Kidney tubule cell (primary cell): ENCODE data around the gene ZNF454.

Experiments used
- DNase-seq: peaks from one replicate; pipeline ENCODE4 v3.0.0-alpha.2; 2018; ENCODE audit warnings: low spot score

Gene ZNF454

DNA sequence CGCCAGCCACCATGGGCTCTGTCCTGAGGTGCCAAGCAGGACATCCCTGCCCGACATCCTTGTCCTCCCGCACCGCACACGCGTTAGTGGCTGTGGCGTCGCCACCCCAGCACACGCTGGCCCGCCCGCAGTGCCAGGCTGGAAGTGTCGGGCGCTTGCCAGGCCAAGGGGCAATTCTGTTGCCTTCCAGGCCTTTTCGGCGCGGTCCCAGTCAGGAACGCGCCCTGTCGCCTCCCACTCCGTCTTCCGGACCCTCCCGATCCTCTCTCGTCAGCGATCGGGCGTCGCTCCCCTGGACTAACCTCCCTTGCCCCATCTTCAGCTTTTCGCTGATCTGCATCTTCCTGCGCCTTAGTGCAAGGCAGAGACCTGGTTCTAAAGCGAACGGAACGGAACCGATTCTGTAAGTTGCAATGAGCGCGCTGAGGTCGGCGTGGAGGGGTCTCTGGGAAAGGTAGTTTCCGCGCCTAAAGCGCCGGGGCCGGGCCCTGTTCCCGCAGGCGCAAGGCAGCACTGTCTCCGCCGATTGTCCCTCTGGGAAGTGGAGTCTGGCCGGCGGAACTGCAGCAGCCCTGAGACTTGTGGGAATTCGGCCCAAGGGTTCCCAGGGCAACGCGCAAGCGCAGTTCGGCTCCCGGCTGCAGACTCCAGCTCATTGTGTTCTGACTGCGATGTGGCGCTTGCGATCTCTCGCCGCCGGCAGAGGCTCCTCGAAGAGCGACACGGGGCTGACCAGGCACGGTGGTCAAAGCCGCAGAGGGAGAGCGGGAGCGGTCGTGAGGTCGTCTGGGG, at the start of gene ZNF454:
Gene ZNF454 (plus strand): TSS at position 630 of the 792 bp plus-strand sequence. CDS start 1,594 bp downstream, outside the sequence.
- peak; percentile 87 for DNase-seq

DNA sequence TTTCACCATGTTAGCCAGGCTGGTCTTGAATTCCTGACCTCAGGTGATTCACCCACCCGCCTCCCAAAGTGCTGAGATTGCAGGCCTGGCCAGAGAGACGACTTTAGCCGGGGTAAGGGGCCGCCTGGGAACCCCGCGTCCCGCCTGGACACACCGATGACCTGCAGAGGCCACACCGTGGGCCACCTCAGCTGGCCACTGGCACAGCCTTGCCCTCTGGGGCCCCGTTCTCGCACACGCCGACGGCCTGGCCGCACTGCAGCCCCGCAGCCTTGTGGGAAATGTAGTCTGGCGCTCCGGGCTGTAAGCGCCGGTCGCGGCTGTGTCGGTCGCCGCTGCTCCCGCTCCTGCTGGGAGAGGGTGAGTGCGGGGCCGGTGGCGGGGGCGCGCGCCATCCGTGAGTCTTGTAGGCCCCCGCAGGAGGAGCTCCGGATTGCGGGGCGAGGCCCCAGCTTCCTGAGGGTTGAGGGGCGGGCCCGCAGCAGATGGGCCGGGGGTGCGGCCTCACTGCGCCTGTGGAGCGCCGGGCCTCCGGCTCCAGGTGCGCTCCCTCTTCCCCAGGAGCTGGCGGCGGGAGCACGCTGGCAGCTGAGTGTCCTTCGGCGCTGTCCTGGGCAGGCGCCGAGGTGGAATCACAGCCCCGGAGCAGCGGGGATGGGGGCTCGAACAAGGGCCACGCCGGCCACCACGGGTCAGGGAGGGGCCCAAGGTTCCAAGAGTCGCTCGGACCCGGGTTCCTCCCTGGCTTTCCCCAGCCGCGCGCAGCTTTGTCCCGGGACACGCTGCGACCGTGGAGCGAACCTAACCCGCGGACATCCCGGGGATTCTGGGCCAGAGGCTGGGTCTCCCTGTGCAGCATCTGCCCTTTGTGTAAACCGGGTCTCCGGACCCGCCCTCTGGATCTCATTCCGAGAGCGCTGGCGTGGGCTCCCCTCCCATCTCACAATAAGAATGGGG, 45.1 kb upstream of the ZNF454 start, which contains the start of gene ZFP2:
Gene ZFP2 (plus strand): TSS at position 299 of the 957 bp plus-strand sequence. CDS start 35,401 bp downstream, outside the sequence.
- peak; percentile 69 for DNase-seq

DNA sequence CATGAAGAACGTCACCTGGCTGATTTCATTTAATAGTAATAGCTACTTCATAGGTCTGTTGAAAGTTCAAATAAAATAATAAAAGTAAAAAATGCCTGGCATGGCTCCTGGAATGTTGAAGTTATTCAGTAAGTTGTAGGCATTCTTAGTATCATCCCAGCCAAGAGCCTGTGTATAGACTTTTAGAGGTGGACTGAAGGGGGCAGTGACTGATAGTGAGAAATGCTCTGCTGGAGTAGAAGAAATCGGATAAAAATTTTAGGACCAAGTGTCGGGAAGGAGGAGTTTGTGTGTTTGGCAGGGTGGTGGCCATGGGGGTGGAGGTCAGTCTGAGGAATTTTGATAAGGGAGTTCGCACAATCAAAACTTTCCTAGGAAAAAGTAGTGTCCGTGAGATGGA, 41.7 kb upstream of the ZNF454 start:
- no peak for DNase-seq

DNA sequence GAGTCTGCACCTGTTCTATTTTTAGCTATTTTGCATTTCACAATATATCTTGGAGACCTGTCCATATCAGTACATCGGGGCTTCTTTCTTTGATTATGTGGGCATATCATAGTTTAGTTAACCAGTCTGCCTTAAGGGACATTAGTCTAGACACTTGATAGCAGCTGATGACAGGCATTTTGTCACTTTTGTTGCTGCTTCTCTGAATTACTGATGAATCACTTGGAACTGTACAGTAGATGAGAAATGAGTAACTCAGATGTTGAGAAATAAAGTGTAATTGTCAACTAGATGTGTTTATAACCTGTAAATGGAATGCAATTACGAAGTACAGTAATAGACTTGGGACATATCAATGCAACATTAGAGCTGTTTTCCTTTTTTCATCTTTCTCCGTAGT, 38.1 kb upstream of the ZNF454 start:
- DNase-seq: peak; percentile 33

DNA sequence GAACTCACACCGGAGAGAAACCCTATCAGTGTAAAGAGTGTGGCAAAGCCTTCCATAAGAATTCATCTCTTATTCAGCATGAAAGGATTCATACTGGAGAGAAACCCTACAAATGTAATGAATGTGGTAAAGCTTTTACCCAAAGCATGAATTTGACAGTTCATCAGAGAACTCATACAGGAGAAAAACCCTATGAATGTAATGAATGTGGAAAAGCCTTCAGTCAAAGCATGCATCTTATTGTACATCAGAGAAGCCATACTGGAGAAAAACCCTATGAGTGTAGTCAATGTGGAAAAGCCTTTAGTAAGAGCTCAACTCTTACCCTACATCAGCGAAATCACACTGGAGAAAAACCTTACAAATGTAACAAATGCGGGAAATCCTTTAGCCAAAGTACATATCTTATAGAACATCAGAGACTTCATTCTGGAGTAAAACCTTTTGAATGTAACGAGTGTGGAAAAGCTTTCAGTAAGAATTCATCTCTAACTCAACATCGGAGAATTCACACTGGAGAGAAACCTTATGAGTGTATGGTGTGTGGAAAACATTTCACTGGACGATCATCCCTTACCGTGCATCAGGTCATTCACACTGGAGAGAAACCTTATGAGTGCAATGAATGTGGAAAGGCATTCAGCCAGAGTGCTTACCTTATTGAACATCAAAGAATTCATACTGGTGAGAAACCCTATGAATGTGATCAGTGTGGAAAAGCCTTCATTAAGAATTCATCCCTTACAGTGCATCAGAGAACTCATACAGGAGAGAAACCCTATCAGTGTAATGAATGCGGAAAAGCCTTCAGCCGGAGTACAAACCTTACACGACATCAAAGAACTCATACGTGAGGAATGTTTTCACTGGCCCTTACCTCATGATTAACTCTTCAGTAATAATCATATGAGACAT, 8.9 kb upstream of the ZNF454 start:
- no peak for DNase-seq

DNA sequence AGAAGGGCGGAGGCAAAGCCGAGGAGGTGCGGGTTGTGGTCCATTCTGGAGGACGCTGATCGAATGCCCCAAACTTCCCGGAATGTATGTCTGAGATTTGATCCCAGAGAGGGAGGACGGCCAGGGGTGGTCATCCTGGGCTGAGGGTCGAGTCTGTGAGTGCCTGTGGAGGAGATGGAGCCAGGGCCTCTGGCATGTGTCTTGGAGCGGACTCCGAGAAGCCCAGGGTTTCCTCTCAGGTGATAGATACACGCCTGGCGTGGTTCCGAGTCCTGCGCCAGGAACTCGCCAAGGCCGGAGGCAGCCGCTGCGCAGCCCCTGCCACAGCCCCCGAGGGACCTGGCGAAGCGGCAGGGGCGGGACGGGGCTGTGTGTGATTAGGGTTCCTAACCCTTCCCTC, 363 bp downstream of the ZNF454 start:
- no peak for DNase-seq

DNA sequence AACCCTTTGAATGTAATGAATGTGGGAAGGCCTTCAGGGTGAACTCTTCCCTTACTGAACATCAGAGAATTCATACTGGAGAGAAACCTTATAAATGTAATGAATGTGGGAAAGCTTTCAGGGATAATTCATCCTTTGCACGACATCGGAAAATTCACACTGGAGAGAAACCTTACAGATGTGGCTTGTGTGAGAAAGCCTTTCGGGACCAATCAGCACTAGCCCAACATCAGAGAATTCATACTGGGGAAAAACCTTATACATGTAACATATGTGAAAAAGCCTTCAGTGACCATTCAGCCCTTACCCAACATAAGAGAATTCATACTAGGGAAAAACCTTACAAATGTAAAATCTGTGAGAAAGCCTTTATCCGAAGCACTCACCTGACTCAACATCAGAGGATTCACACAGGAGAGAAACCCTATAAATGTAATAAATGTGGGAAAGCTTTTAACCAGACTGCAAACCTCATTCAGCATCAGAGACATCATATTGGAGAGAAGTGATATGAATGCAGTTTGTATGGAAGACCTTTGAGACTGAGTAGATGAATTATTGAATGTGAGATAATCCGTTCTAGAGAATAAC, 24.6 kb downstream of the ZNF454 start:
- no peak for DNase-seq

DNA sequence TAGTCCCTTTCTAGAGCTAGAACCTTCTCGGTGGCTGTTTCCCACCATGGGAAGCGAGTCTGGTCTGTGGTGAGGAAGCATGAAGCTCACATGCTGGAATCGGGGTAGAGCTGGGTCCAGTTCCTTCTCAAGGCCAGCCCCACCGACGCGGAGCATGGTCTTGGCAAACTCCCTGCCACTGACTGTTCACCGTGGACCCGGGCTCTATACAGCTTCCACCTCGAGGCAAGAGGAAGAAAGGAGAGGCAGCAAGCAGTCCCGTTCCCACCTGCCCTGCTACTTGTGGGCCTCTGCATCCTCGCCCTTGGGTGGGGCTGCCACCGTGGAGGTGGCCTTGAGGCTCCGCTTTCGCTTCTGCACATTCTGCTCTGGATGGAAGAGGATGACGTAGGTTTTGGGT, 40.4 kb downstream of the ZNF454 start:
- no peak for DNase-seq

DNA sequence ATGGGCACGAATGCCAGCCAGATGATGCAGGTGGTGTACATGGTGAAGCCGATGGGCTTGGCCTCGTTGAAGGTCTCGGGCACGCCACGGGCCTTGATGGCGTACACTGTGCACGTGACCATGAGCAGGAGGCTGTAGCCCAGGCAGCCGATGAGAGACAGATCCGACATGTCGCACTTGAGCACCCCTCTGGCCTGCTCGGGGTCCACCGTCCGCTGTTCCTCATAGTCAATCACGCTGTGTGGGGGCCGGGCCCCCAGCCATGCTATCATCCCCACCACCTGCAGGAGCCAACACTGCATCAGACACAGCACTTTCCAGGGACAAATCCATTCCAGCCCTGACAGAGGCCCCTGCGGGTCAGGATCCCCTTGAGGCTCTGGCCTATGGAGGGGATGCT, 41.9 kb downstream of the ZNF454 start:
- DNase-seq: no peak

DNA sequence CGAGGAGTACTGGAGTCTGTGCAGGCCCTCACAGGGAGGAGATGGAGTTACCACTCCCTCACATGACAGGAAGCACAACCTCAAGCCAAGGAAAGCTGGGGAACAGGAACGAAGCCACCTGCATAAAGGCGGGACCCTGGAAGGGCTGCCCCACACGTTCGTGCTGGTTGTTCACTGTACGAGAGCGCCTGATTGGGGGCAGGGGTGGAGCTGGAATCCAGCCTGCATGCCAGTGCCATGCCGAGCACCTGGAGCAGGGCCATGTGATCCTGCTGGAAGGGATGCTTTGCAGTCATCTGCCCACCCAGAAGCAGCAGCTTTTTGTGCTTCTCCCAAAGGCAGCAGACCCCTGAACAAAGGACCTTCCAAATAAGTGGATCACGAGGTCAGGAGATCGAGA, 42.7 kb downstream of the ZNF454 start:
- DNase-seq: no peak

DNA sequence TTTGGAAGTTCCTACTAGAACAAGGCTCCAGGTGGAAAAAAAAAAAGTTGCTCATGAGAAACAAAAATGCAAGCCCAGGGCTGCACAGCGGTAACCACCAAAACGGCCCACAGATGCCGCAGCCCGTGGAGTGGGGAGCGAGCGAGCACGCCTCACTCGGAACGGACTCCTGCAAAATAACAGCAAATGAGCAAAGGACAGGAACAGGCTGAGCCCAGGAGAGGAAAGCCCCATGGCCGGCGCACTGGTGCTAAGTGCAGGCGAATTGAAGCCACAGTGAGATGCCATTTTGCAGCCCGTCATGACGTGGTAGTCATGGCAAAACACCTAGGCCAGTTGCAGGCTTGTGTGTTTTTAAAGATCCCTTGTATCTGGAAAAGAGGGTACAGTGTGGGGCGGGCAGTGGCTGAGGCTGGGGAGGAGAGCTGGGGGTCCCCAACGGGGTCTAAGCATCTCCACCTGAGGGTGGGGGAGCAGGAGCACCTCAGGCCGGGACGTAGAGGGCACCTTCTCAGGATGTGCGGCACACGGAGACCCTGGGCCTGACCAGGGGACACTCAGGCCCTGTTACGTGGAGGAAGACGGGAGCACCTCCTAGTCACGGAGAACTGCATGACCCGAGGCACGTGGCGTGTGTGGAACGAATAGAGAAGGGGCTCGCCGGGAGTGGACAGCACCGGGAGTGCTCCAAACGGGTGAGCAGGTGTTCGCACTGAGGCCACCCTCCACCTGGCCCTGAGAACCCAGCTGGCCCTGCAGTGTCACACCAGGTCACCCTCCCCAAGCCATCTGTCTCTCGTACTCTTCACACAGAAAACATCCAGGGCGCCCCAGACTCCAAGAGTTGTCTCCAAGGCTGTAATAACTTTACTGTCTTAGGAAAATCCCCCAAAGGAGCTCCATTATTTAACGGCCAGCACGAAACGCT, 43.4 kb downstream of the ZNF454 start:
- no peak for DNase-seq

DNA sequence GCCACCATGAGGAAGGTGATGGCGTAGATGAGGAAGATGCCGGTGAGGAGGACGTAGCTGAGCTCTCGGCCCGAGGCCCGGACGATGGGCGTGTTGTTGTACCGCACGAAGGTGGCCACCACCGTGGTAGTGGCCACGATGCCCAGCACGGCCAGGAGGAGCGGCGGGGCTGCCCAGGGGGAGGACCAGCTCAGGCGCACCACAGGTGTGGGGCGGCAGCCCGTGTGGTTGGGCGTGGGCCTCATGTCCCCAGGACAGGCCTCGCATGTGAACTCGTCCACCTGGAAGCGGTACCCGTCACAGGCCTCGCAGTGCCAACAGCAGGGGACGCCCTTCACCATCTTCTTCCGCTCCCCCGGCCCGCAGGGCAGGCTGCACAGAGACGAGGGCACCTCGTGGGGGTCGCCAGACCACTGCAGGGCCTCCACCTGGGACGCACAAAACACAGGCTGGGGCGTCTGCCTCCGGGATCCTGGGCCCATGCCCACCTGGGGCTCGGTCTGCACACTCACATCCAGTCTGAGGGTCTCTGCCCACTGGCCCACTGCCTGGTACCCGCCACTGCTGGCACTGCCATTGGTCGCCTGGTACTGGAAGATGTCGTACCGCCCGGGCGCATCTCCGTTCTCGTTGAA, 45.4 kb downstream of the ZNF454 start:
- no peak for DNase-seq

DNA sequence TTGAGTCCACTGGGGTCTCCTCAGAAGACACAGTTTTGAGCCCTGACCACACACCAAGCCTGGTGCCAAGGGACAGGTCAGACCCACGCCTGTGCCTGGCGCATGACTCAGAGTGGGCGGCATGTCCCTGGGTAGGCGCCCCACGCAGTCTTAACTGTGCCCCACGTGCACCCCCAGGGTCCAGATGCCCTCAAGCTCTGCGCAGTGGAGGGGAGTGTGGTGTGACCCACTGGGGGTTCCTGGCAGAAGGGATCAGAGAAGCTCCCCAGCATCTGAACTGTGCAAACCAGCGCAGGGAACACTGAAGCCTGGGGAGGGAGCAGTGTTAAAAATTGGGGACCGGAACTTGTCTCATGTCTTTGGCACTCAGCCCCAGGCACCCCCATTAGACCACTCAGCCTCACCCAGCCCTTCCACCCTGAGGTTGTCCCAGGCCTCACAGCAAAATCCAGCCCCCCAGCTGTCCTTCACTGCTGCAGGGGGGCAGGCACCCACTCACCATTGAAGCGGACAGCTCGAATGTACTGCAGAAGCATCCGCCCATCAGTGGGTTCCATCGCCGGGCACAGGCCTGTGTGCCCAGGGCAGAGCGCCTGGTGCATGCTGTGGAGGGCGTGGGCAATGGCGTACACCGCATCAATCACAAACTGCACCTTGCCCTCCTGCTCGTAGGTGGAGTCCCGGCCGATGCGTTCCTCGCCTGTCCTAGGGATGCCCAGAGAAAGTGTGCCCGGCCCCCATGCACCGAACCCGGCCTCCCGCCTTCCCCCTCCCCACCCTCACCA, 47.6 kb downstream of the ZNF454 start:
- DNase-seq: no peak

DNA sequence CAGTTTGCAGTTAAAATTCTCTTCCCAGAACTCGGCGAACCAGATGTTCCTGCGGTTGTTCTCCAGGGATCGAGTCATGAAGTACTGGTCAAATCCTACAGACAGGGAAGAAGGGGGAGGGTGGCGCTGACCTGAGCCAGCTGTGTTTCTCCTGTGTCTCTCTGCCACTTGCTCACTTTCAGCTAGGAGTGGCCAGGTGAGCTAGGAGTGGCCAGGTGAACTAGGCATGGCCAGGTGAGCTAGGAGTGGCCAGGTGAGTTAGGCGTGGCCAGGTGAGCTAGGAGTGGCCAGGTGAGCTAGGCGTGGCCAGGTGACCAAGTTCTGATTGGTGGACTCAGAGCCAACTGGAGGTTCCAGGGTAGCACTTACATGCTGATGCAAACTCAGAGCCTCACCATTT, 48.3 kb downstream of the ZNF454 start:
- no peak for DNase-seq

DNA sequence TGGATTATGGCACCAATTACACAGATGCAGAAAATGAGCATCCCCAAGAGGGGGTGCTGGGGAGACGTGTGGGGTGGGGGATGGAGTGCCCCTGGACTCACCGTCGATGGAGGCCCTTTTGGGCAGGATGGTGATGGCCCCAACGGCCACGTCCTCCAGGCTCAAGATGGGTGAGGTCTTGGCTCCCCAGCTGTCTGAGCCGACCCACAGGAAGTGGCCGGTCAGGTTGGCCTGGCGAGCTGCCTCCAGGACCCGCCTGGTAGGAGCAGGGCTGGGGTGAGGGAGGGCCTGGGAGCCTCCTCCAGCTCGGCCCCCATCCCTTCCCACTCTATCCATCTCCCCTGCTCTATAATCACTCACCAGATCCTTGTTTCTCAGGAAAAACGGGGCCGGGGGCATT, 49.5 kb downstream of the ZNF454 start:
- no peak for DNase-seq

DNA sequence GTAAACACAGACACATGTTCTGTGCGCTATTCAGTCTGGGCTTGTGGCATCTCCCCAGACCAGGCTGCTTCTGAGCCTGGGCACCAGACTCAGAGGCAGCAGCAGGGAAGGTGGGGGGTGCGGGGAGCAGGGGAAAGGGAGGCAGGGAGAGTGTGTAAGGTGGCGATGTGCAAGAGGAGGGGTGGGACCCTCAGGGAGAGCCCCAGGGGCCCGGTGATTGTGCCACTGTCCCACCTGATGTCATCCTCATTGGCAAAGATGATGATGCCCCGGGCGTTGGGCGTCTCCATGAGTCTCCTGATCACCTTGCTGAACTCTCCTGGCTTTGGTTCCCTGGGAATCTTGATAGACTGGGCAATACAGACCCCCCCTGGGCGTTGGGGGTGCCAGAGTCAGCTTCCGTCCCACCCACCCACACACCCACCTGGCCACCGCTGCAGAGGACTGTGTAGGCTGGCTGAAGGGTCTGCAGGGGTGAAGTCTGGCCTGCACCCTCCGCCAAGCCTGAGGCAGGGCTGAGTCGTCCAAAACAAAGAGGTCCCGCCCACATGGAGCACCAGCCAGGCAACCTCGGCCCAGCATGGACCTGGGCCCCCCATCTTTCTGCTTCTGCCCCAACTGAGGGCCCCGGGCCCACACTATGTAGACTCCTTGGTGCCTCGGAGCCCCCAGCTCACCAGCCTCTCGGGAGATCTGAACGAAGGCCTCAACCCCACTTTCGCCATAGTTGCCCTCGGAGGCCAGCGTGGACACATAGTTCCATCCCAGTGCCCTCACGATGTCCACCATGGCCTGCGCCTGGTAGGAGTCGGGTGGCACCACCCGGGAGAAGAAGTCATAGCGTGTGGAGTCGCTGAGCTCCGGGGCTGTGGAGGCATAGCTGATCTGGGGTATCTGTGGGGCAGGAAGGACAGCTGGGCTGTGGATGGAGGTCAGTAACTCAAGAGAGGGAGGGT, 50.5 kb downstream of the ZNF454 start:
- DNase-seq: no peak

DNA sequence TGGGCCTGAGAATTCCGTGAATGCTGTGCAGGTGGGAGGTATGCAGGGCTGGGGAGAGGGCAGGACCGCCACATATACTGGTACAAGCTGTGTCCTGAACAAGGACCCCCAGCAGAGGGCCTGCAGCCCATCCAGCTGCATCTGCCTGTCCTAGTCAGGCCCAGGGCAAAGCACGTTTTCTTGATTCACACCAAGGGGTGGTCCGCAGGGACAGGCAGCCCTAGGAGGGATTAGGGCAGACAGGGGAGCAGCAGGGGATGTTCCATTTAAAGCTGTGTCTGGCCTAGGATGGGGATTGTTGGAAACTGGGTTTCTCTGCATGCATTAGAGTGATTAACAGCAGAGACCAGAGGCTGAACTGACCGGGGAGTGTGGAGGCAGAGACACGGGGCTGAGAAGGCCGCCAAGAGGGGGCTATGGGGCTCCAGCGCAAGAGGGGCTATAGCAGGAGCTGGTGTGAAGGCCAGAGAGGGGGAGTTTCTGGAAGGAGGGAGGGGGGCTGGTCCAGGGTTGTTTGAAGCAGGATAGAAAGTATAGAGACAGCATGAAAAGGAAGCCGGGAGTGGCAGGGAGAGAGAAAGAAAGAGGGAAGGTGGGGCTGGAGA, 51.4 kb downstream of the ZNF454 start:
- no peak for DNase-seq
